IMR-90 (cell line): Measurements from ENCODE around the gene PIGA. TPM values are rescaled to one million over a fixed set of nuclear protein-coding genes. Genes with fewer than 3 reads are reported as not detected.
A peak's percentile ranks its signal among the peaks of the same experiment; 100 is the strongest.

Experiments used
- ATAC-seq: fragments of 200-7000 bp; cut with Tn5 transposase; 2 replicates; pipeline ENCODE4 v1.9.1; 2020; ENCODE audit warnings: low read depth, mild to moderate bottlenecking, moderate library complexity
- BruUV-seq: library from RNA; stranded (reverse); fragments of 400-500 nt; replicated peaks from 2 replicates; lab custom pipeline; 2021; lab: Mats Ljungman, UMichigan
- CTCF ChIA-PET: fragments of 300-600 bp; formaldehyde crosslinking; extraction: SDS; loops from one replicate; lab custom pipeline; 2021; ENCODE audit warnings: antibody characterized with exemption; lab: Yijun Ruan, JAX
- POLR2A ChIA-PET: fragments of 300-600 bp; sonication (Branson Sonifier 250); formaldehyde crosslinking; loops from one replicate; lab custom pipeline; 2022; ENCODE audit warnings: antibody characterized with exemption; ENCODE audit not compliant: unreplicated experiment; lab: Charles Lee
- DNase-seq: peaks from one replicate; pipeline ENCODE4 v3.0.0; 2013
- H2AFZ ChIP-seq: replicated peaks from 2 replicates; pipeline ENCODE3; 2013; ENCODE audit warnings: low read length, mild to moderate bottlenecking; ENCODE audit not compliant: poor library complexity
- H2AK5ac ChIP-seq: 2 replicates; pipeline ENCODE4 v1.6.1; 2013; ENCODE audit warnings: low read depth, low read length, inconsistent platforms
- H2AK9ac ChIP-seq: replicated peaks from 2 replicates; pipeline ENCODE3; 2013; ENCODE audit warnings: mild to moderate bottlenecking, low read depth, low read length, moderate library complexity; ENCODE audit not compliant: poor library complexity
- H2BK120ac ChIP-seq: 2 replicates; pipeline ENCODE4 v1.6.1; 2013; ENCODE audit warnings: low read depth, low read length, inconsistent platforms
- H2BK15ac ChIP-seq: 3 replicates; pipeline ENCODE4 v1.6.1; 2013; ENCODE audit warnings: low read depth, low read length, inconsistent platforms
- H2BK20ac ChIP-seq: 2 replicates; pipeline ENCODE4 v1.6.1; 2013; ENCODE audit warnings: low read depth, mild to moderate bottlenecking, inconsistent platforms, low read length, moderate library complexity
- H2BK5ac ChIP-seq: 2 replicates; pipeline ENCODE4 v1.6.1; 2013; ENCODE audit warnings: mild to moderate bottlenecking, low read depth, low read length, inconsistent platforms; ENCODE audit not compliant: poor library complexity, severe bottlenecking
- H3K14ac ChIP-seq: replicated peaks from 2 replicates; pipeline ENCODE4 v1.6.1; 2013; ENCODE audit warnings: low read depth, low read length, inconsistent platforms
- H3K18ac ChIP-seq: 2 replicates; pipeline ENCODE4 v1.6.1; 2013; ENCODE audit warnings: low read depth, low read length, control low read depth
- H3K23ac ChIP-seq: 2 replicates; pipeline ENCODE4 v1.6.1; 2013; ENCODE audit warnings: low read depth, low read length, inconsistent platforms
- H3K27ac ChIP-seq: 2 replicates; pipeline ENCODE4 v1.5.1; 2013; ENCODE audit warnings: mild to moderate bottlenecking, control low read depth, low read length; ENCODE audit not compliant: insufficient read depth
- H3K27me3 ChIP-seq: 2 replicates; pipeline ENCODE4 v1.6.1; 2013; ENCODE audit warnings: low read length; ENCODE audit not compliant: control insufficient read depth, insufficient read depth
- H3K36me3 ChIP-seq: 2 replicates; pipeline ENCODE4 v1.6.1; 2013; ENCODE audit warnings: low read length, mixed read lengths; ENCODE audit not compliant: control insufficient read depth, insufficient read depth
- H3K4ac ChIP-seq: 2 replicates; pipeline ENCODE4 v1.6.1; 2013; ENCODE audit warnings: low read depth, low read length, inconsistent platforms
- H3K4me1 ChIP-seq: 2 replicates; pipeline ENCODE4 v1.6.1; 2013; ENCODE audit warnings: low read length, mixed read lengths; ENCODE audit not compliant: control insufficient read depth, insufficient read depth
- H3K4me2 ChIP-seq: 2 replicates; pipeline ENCODE4 v1.6.1; 2013; ENCODE audit warnings: low read depth, mild to moderate bottlenecking, control low read depth, low read length, moderate library complexity
- H3K4me3 ChIP-seq: 2 replicates; pipeline ENCODE4 v1.5.1; 2013; ENCODE audit warnings: low read depth, mild to moderate bottlenecking, control low read depth, low read length, moderate library complexity; ENCODE audit not compliant: insufficient read depth
- H3K56ac ChIP-seq: 2 replicates; pipeline ENCODE4 v1.6.1; 2013; ENCODE audit warnings: low read length, inconsistent platforms; ENCODE audit not compliant: insufficient read depth; ENCODE audit errors: extremely low read depth
- H3K79me1 ChIP-seq, 2 experiments: 2 replicates each; pipeline ENCODE4 v1.6.1; 2013; ENCODE audit warnings: low read length in 2 of 2, inconsistent platforms in 1 of 2, low read depth in 1 of 2
- H3K9ac ChIP-seq: 2 replicates; pipeline ENCODE4 v1.6.1; 2013; ENCODE audit warnings: low read depth, low read length, control low read depth
- H3K9me1 ChIP-seq: 2 replicates; pipeline ENCODE4 v1.6.1; 2013; ENCODE audit warnings: low read length, inconsistent platforms; ENCODE audit not compliant: insufficient read depth
- H3K9me3 ChIP-seq: 2 replicates; pipeline ENCODE4 v1.6.1; 2013; ENCODE audit warnings: low read length; ENCODE audit not compliant: control insufficient read depth, insufficient read depth
- H4K20me1 ChIP-seq: 2 replicates; pipeline ENCODE4 v1.6.1; 2013; ENCODE audit warnings: low read length, inconsistent platforms; ENCODE audit not compliant: insufficient read depth
- H4K5ac ChIP-seq: 2 replicates; pipeline ENCODE4 v1.6.1; 2013; ENCODE audit warnings: mild to moderate bottlenecking, low read depth, low read length, control low read depth
- H4K8ac ChIP-seq, 2 experiments: 2 replicates each; pipeline ENCODE4 v1.6.1; 2013; ENCODE audit warnings: low read depth in 2 of 2, low read length in 2 of 2, control low read depth in 1 of 2, inconsistent platforms in 1 of 2
- H4K91ac ChIP-seq: 2 replicates; pipeline ENCODE4 v1.6.1; 2013; ENCODE audit warnings: low read depth, low read length, inconsistent platforms; ENCODE audit not compliant: insufficient read depth
- BHLHE40 ChIP-seq: fragments of 150-350 bp; IDR thresholded peaks from 2 replicates; pipeline ENCODE4 v1.6.1; 2016; ENCODE audit warnings: mild to moderate bottlenecking, low read depth, low read length
- CEBPB ChIP-seq: IDR thresholded peaks from 2 replicates; pipeline ENCODE4 v1.6.1; 2012; ENCODE audit warnings: low read depth, low read length, improper control_type of control experiment
- WGBS, 2 experiments: methylation state at CpG; one replicate each; pipeline versions ENCODE4 v1.1.5 to v1.1.7; 2013; ENCODE audit warnings: missing lambda C conversion rate in 2 of 2; ENCODE audit not compliant: insufficient read length in 1 of 2; ENCODE audit errors: extremely low coverage in 2 of 2; 5-methylcytosine and 5-hydroxymethylcytosine counted together
- dilution Hi-C: fragments of 300-500 bp; cut with HindIII; formaldehyde crosslinking; loops from one replicate; pipeline ENCODE4 v1.14.3; 2018; ENCODE audit warnings: low sequenced_read_pairs; ENCODE audit not compliant: unreplicated experiment
- in situ Hi-C: fragments of 300-500 bp; cut with MboI; formaldehyde crosslinking; loops from 3 replicates; pipeline ENCODE4 v1.14.3; 2019; ENCODE audit warnings: low sequenced_read_pairs, inconsistent platforms, mixed read lengths
- intact Hi-C: fragments of 100-400 bp; cut with micrococcal nuclease; formaldehyde crosslinking; loops from 2 replicates; pipeline ENCODE4 v1.10.0; 2022
- polyA plus RNA-seq, 3 experiments: library from polyadenylated mRNA; depleted of rRNA; stranded (reverse); fragments of >200 nt; gene quantifications; 2 replicates each; pipeline ENCODE4 v1.2.3, GENCODE V29; 2012; ENCODE audit warnings: low replicate concordance in 1 of 3
- total RNA-seq: library from RNA; depleted of rRNA; stranded (reverse); fragments of >200 nt; gene quantifications from 2 replicates; pipeline ENCODE4 v1.2.3, GENCODE V29; 2012

The PIGA gene
- total and polyA plus RNA-seq, 2 of the 4 experiments (the other 2 are of a cell fraction) = 3.4 to 9.1 TPM

DNA sequence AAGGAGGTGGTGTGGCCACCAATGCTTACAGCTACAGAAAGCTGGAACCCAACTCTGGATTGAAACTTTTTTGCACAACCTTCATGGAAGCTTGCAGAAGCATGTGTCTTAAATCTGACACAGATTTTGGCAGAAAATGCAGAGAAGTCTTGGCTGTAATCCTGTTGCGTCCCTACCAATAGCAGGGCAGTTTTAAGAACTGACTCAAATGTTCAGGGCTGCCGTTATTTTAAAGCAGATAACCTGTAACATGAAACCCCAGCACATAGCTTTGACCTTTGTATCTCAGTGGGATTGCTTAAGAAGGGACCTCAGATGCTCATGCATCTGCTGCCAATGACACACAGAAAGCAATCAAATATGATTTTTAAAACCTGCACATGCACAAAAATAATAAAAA lies 49.0 kb upstream of the PIGA start, which contains the start of gene VEGFD:
TSS of gene VEGFD (minus strand) at position 110 of the 400 bp plus-strand sequence. CDS start 467 bp downstream, outside the sequence.
- Histone ChIP-seq H3K27ac (peak within 1 kb of the TSS; percentile 24; the same call in 1 of the 2 replicates), H3K56ac (no peak within 1 kb of the TSS), H3K4ac (no peak within 1 kb of the TSS), H3K18ac (no peak within 1 kb of the TSS), H3K4me2 (no peak within 1 kb of the TSS), H3K9ac (no peak within 1 kb of the TSS), H2BK20ac (no peak within 1 kb of the TSS), H3K4me1 (peaks cover 1% of the 10 kb centered on the region; the same call in 1 of the 2 replicates), H2BK15ac (no peak within 1 kb of the TSS), H3K9me3 (no peaks in the 10 kb centered on the region), H3K27me3 (no peaks in the 10 kb centered on the region), H2AK5ac (no peak within 1 kb of the TSS), H4K91ac (no peak within 1 kb of the TSS), H3K36me3 (no peaks in the 10 kb centered on the region), H2AK9ac (no peak within 1 kb of the TSS), H4K20me1 (no peaks in the 10 kb centered on the region), H3K14ac (no peak within 1 kb of the TSS), H3K9me1 (no peaks in the 10 kb centered on the region), H2BK5ac (no peak within 1 kb of the TSS), H4K5ac (no peak within 1 kb of the TSS), H3K4me3 (no peak within 1 kb of the TSS), H2BK120ac (no peak within 1 kb of the TSS), H3K79me1 (no peaks in the 10 kb centered on the region), H2AFZ (no peak within 1 kb of the TSS), H3K23ac (no peak within 1 kb of the TSS), H4K8ac (no peak within 1 kb of the TSS)
- BruUV-seq = no TSS peak
- in situ Hi-C loops (no loop called here), dilution Hi-C loops (no loop called here), intact Hi-C loops (no loop called here)
- TF ChIP-seq BHLHE40 = no peak
- TF ChIP-seq CEBPB = peak; percentile 80
- ATAC-seq (peak; percentile 84), DNase-seq (peak; percentile 86)
- no CpG with 5 or more reads among the region's 2 CpGs for WGBS, 2 experiments
- POLR2A ChIA-PET = no interaction called here
- CTCF ChIA-PET = interaction anchor here (0.8 kb wide), 1 partner anchor 16 kb away, joined by 3 read pairs; no protein-coding TSS in a partner anchor
